Esophagus muscularis mucosa (tissue), 3 donors: ENCODE results near the gene NGFR.

Experiments
- POLR2A ChIP-seq: fragments of 450-650 bp; IDR thresholded peaks from one replicate; pipeline ENCODE4 v1.6.1; 2017; ENCODE audit warnings: antibody characterized with exemption, moderate library complexity, mild to moderate bottlenecking, low read depth
- TF ChIP-seq, protein P1 (sequence below), 3 experiments: fragments of 200-600 bp in 2 of 3; fragments of 450-650 bp in 1 of 3; sonication (generic) in 2 of 3; IDR thresholded peaks; one replicate each; pipeline ENCODE4 v1.5.1; 2017 to 2019; ENCODE audit warnings: antibody characterized with exemption in 3 of 3, mild to moderate bottlenecking in 2 of 3, moderate library complexity in 1 of 3

DNA sequence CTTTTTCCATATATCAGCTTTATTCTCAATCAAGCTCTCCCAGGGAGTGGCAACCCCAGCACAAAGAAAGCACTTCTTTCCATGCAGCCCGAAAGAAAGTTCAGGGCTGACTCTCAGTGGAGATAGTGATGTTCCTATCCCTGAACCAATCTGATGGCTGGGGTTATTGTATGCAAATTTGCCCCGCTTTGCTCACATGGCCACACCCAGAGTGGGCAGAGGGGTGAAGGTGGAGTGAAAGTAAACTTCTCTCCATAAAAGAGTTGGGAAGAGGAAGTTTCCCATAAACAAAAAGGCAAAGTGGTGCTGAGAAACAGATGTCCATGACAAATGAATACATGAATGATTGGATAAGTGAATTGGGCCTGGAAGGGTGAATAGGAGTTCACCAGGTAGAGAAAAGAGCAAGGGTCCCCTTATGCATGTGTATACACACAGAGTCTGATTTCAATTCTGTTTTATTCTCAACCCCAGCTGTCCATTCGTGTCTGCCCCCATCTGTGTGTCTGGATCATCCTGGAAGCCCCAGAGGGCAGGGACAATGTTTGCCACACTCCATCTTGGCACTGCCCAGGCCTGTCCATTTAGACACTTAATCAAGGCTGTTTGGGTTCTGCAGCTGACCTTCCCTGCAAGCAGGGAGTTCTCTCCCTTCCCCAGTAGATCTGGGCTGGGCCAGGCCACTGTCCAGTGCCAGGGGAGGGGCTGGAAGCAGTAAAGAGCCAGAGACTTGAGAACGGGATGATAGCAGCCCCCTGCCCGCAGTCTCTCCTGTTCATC is 14.1 kb upstream of the NGFR start:
- TF ChIP-seq, protein P1, sequence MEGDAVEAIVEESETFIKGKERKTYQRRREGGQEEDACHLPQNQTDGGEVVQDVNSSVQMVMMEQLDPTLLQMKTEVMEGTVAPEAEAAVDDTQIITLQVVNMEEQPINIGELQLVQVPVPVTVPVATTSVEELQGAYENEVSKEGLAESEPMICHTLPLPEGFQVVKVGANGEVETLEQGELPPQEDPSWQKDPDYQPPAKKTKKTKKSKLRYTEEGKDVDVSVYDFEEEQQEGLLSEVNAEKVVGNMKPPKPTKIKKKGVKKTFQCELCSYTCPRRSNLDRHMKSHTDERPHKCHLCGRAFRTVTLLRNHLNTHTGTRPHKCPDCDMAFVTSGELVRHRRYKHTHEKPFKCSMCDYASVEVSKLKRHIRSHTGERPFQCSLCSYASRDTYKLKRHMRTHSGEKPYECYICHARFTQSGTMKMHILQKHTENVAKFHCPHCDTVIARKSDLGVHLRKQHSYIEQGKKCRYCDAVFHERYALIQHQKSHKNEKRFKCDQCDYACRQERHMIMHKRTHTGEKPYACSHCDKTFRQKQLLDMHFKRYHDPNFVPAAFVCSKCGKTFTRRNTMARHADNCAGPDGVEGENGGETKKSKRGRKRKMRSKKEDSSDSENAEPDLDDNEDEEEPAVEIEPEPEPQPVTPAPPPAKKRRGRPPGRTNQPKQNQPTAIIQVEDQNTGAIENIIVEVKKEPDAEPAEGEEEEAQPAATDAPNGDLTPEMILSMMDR (IDR thresholded peaks at IDR 0.05): no peak
- no peak for TF ChIP-seq POLR2A
